HepG2 (cell line): ENCODE measurements around the gene SMIM36. TPM values are rescaled to one million over a fixed set of nuclear protein-coding genes. Genes with fewer than 3 reads are reported as not detected.

Source experiments
- AKAP8 ChIP-seq: sonication (generic); formaldehyde crosslinking; IDR thresholded peaks from 2 replicates; pipeline ENCODE4 v1.5.1; 2020; ENCODE audit warnings: mild to moderate bottlenecking, missing genetic modification reagents
- DPF2 ChIP-seq: sonication (generic); formaldehyde crosslinking; IDR thresholded peaks from 2 replicates; pipeline ENCODE4 v1.4.0; 2020; ENCODE audit warnings: mild to moderate bottlenecking, low read depth, missing genetic modification reagents, borderline replicate concordance
- EZH2 ChIP-seq: conservative IDR thresholded peaks from 2 replicates; pipeline ENCODE4 v1.6.1; 2012; ENCODE audit warnings: mild to moderate bottlenecking, low read depth, low read length, moderate library complexity
- NFYC ChIP-seq: IDR thresholded peaks from 2 replicates; pipeline ENCODE4 v1.6.1; 2016; ENCODE audit warnings: missing genetic modification reagents, missing compliant biosample characterization
- PAF1 ChIP-seq: IDR thresholded peaks from 2 replicates; pipeline ENCODE4 v1.6.1; 2016; ENCODE audit warnings: missing genetic modification reagents, missing compliant biosample characterization
- RELA ChIP-seq: sonication (generic); formaldehyde crosslinking; IDR thresholded peaks from 2 replicates; pipeline ENCODE4 v1.4.0; 2020; ENCODE audit warnings: missing genetic modification reagents
- TMF1 ChIP-seq: sonication (generic); formaldehyde crosslinking; IDR thresholded peaks from 2 replicates; pipeline ENCODE4 v1.8.1; 2022; ENCODE audit warnings: low read depth, missing genetic modification reagents
- ZC3H13 ChIP-seq: sonication (generic); formaldehyde crosslinking; IDR thresholded peaks from 2 replicates; pipeline ENCODE4 v1.8.1; 2023; ENCODE audit warnings: mild to moderate bottlenecking, missing genetic modification reagents, moderate library complexity
- ZFP90 ChIP-seq: sonication (generic); formaldehyde crosslinking; IDR thresholded peaks from 2 replicates; pipeline ENCODE4 v1.8.0; 2022; ENCODE audit warnings: missing genetic modification reagents, mild to moderate bottlenecking, inconsistent platforms, borderline replicate concordance
- ZNF367 ChIP-seq: sonication (generic); formaldehyde crosslinking; IDR thresholded peaks from 2 replicates; pipeline ENCODE4 v1.4.0; 2020; ENCODE audit warnings: missing genetic modification reagents, borderline replicate concordance
- ZNF382 ChIP-seq: sonication (generic); formaldehyde crosslinking; IDR thresholded peaks from 2 replicates; pipeline ENCODE4 v1.5.0; 2020; ENCODE audit warnings: missing genetic modification reagents, mild to moderate bottlenecking, borderline replicate concordance
- ZNF629 ChIP-seq: sonication (generic); formaldehyde crosslinking; conservative IDR thresholded peaks from 2 replicates; pipeline ENCODE4 v1.5.0; 2020; ENCODE audit warnings: missing genetic modification reagents
- ZNF772 ChIP-seq: sonication (generic); formaldehyde crosslinking; IDR thresholded peaks from 2 replicates; pipeline ENCODE4 v1.5.0; 2020; ENCODE audit warnings: mild to moderate bottlenecking, missing genetic modification reagents
- polyA plus RNA-seq, 8 experiments: library from polyadenylated mRNA; depleted of rRNA in 3 of 8; stranded (reverse) in 7 of 8; unstranded in 1 of 8; fragments of >200 nt; fragmentation: Illumina TruSeq in 4 of 8; extraction: Trizol in 4 of 8; gene quantifications; 2 replicates each; pipeline versions ENCODE4 v1.2.1 to v1.2.3, GENCODE V29; 2011 to 2016; ENCODE audit warnings: low read depth in 4 of 8, missing spikeins in 1 of 8, mixed read lengths in 1 of 8; ENCODE audit not compliant: insufficient read depth in 1 of 8
- total RNA-seq, 5 experiments: library from RNA; depleted of rRNA; stranded (reverse); fragments of >200 nt; fragmentation: Illumina TruSeq; extraction: Trizol; gene quantifications; 2 replicates each; pipeline ENCODE4 v1.2.3, GENCODE V29; 2016; ENCODE audit warnings: low read depth in 1 of 5
- TF ChIP-seq, protein P1 (sequence below), 2 experiments: sonication (generic) in 1 of 2; formaldehyde crosslinking in 1 of 2; IDR thresholded peaks; 2 replicates each; pipeline versions ENCODE4 v1.4.0 to v1.6.1; 2018 to 2020; ENCODE audit warnings: missing genetic modification reagents in 2 of 2, borderline replicate concordance in 1 of 2, low read depth in 1 of 2, mild to moderate bottlenecking in 1 of 2, missing biosample characterization in 1 of 2
- TF ChIP-seq, protein P2 (sequence below): sonication (generic); formaldehyde crosslinking; IDR thresholded peaks from 2 replicates; pipeline ENCODE4 v1.5.0; 2020; ENCODE audit warnings: mild to moderate bottlenecking, missing genetic modification reagents
- TF ChIP-seq, protein P3 (sequence below), 2 experiments: sonication (generic) in 1 of 2; formaldehyde crosslinking in 1 of 2; IDR thresholded peaks; 2 replicates each; pipeline versions ENCODE4 v1.6.1 to v1.9.0; 2014 to 2022; ENCODE audit warnings: antibody characterized with exemption in 1 of 2, borderline replicate concordance in 1 of 2, inconsistent platforms in 1 of 2, low read depth in 1 of 2, missing genetic modification reagents in 1 of 2
- TF ChIP-seq, protein P4 (sequence below): sonication (generic); formaldehyde crosslinking; IDR thresholded peaks from 2 replicates; pipeline ENCODE4 v1.4.0; 2020; ENCODE audit warnings: mild to moderate bottlenecking, missing genetic modification reagents

The SMIM36 gene
- total and polyA plus RNA-seq, 2 of the 13 experiments (the other 11 are each of a cell fraction or from before 2014, with no cell fraction given): not detected

DNA sequence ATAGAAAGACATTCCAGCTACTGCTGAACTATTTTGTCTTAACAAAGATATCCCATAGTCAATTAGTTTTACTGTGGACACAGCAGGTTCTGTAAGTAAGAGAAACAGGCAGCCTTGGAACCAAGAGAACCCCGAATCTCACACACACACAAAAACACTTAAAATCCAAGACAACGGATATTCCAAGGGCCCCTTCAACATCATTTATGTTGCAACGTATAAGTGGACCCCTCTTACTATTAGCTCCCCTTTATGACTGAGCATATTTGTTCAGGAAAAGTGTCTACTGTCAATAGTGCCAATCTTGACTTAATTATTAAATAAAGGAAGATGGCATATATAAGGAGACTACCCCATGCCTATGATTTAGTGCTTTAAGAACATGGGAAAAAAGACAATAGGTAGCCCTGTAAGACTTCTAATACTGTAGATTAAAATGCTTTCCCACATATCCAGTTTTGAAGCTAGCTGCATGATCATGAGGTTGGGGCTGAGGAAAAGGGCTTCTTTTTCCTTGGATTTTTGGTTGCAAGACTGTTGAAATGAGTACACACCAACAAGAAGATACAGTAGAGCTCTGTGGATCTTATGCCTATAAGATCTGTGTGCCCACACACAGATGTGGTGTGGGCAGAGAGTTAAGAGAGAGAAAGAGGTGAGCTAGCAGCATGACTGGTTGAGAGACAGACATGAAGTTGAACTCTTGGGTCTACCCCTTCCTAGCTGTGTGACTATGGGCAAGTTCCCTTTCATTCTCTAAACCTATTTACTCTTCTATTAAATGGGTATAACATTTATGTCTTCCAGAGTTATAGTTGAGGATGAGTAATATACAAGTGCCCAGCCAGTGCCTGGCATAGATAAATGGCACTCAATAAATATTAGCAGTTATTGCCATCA, 92.6 kb downstream of the SMIM36 start (continued):
- TF ChIP-seq, protein P1, sequence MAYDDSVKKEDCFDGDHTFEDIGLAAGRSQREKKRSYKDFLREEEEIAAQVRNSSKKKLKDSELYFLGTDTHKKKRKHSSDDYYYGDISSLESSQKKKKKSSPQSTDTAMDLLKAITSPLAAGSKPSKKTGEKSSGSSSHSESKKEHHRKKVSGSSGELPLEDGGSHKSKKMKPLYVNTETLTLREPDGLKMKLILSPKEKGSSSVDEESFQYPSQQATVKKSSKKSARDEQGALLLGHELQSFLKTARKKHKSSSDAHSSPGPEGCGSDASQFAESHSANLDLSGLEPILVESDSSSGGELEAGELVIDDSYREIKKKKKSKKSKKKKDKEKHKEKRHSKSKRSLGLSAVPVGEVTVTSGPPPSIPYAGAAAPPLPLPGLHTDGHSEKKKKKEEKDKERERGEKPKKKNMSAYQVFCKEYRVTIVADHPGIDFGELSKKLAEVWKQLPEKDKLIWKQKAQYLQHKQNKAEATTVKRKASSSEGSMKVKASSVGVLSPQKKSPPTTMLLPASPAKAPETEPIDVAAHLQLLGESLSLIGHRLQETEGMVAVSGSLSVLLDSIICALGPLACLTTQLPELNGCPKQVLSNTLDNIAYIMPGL (CRISPR knock-in tag; IDR thresholded peaks at IDR 0.05; ENCODE audit: borderline replicate concordance in 1 of 2, low read depth in 1 of 2): no peak
- TF ChIP-seq ZNF382 (CRISPR knock-in tag) (no peak), DPF2 (CRISPR knock-in tag) (no peak), PAF1 (CRISPR knock-in tag) (peak; percentile 64), EZH2 (no peak), ZNF367 (0 out of 2 replicates have a peak, but pooled peaks have one; percentile 38), ZFP90 (0 out of 2 replicates have a peak, but pooled peaks have one; percentile 31), ZC3H13 (peak; percentile 34; the same call in 1 of the 2 replicates), ZNF629 (peak; percentile 80), ZNF772 (CRISPR knock-in tag) (no peak), NFYC (0 out of 2 replicates have a peak, but pooled peaks have one; percentile 7), TMF1 (CRISPR knock-in tag) (no peak), AKAP8 (no peak; the same call in 1 of the 2 replicates), RELA (CRISPR knock-in tag) (no peak)
- TF ChIP-seq, protein P2, sequence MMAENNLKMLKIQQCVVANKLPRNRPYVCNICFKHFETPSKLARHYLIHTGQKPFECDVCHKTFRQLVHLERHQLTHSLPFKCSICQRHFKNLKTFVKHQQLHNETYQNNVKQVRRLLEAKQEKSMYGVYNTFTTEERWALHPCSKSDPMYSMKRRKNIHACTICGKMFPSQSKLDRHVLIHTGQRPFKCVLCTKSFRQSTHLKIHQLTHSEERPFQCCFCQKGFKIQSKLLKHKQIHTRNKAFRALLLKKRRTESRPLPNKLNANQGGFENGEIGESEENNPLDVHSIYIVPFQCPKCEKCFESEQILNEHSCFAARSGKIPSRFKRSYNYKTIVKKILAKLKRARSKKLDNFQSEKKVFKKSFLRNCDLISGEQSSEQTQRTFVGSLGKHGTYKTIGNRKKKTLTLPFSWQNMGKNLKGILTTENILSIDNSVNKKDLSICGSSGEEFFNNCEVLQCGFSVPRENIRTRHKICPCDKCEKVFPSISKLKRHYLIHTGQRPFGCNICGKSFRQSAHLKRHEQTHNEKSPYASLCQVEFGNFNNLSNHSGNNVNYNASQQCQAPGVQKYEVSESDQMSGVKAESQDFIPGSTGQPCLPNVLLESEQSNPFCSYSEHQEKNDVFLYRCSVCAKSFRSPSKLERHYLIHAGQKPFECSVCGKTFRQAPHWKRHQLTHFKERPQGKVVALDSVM (CRISPR knock-in tag): 0 out of 2 replicates have a peak, but pooled peaks have one; percentile 12
- TF ChIP-seq, protein P3, sequence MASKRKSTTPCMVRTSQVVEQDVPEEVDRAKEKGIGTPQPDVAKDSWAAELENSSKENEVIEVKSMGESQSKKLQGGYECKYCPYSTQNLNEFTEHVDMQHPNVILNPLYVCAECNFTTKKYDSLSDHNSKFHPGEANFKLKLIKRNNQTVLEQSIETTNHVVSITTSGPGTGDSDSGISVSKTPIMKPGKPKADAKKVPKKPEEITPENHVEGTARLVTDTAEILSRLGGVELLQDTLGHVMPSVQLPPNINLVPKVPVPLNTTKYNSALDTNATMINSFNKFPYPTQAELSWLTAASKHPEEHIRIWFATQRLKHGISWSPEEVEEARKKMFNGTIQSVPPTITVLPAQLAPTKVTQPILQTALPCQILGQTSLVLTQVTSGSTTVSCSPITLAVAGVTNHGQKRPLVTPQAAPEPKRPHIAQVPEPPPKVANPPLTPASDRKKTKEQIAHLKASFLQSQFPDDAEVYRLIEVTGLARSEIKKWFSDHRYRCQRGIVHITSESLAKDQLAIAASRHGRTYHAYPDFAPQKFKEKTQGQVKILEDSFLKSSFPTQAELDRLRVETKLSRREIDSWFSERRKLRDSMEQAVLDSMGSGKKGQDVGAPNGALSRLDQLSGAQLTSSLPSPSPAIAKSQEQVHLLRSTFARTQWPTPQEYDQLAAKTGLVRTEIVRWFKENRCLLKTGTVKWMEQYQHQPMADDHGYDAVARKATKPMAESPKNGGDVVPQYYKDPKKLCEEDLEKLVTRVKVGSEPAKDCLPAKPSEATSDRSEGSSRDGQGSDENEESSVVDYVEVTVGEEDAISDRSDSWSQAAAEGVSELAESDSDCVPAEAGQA (IDR thresholded peaks at IDR 0.05; ENCODE audit: low read depth): no peak
- TF ChIP-seq, protein P3 (CRISPR knock-in tag; IDR thresholded peaks at IDR 0.05; ENCODE audit: borderline replicate concordance): peak; percentile 50; the same call in 1 of the 2 replicates
- TF ChIP-seq, protein P4, sequence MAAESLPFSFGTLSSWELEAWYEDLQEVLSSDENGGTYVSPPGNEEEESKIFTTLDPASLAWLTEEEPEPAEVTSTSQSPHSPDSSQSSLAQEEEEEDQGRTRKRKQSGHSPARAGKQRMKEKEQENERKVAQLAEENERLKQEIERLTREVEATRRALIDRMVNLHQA (CRISPR knock-in tag): 0 out of 2 replicates have a peak, but pooled peaks have one; percentile 65
